ENCODE measurements around the gene PIGZ. TPM values are rescaled to one million over a fixed set of nuclear protein-coding genes. Genes with fewer than 3 reads are reported as not detected.

The PIGZ gene
- total RNA-seq, 1 experiment from 2014 or later = 0.69 TPM

- intact Hi-C loops (cut with micrococcal nuclease; ENCODE audit: unreplicated experiment) = no loop called here
- Histone ChIP-seq H3K36me3 (ENCODE audit: insufficient read depth, low read length, poor library complexity, severe bottlenecking) (no peaks in the 10 kb centered on the region), H3K27me3 (replicated peaks; ENCODE audit: insufficient read depth, low read depth, low read length, poor library complexity) (no peaks in the 10 kb centered on the region), H3K4me3 (ENCODE audit: low read depth, low read length, poor library complexity, severe bottlenecking) (no peak overlapping the region), H3K4me1 (ENCODE audit: insufficient read depth, low read length, poor library complexity, severe bottlenecking) (no peaks in the 10 kb centered on the region), H3K9me3 (ENCODE audit: low read depth, low read length, poor library complexity, severe bottlenecking) (no peaks in the 10 kb centered on the region), H3K27ac (ENCODE audit: low read depth, low read length, poor library complexity, severe bottlenecking) (no peak overlapping the region)
- no peak for TF ChIP-seq EZH2 (IDR thresholded peaks at IDR 0.05; ENCODE audit: borderline replicate concordance, low read depth, low read length, poor library complexity, severe bottlenecking)
- no peak for TF ChIP-seq CTCF (conservative IDR thresholded peaks at IDR 0.05; ENCODE audit: low read depth, low read length)
- CTCF ChIA-PET = no interaction called here
- POLR2A ChIA-PET (ENCODE audit: low non-redundant PET) = no interaction called here
- DNase-seq (ENCODE audit: low spot score) = no peak
- no TSS peak for BruUV-seq (replicated peaks)
Observed at GRCh38 chr3:196994056-196994455, 25.4 kb upstream of the PIGZ start.

GRCh38 chr3:196992461-196993065 lies 23.9 kb upstream of the PIGZ start:
- Histone ChIP-seq H3K27ac (ENCODE audit: low read depth, low read length, poor library complexity, severe bottlenecking) (no peak overlapping the region), H3K4me3 (ENCODE audit: low read depth, low read length, poor library complexity, severe bottlenecking) (no peak overlapping the region), H3K36me3 (ENCODE audit: insufficient read depth, low read length, poor library complexity, severe bottlenecking) (no peaks in the 10 kb centered on the region), H3K4me1 (ENCODE audit: insufficient read depth, low read length, poor library complexity, severe bottlenecking) (no peaks in the 10 kb centered on the region), H3K9me3 (ENCODE audit: low read depth, low read length, poor library complexity, severe bottlenecking) (no peaks in the 10 kb centered on the region), H3K27me3 (replicated peaks; ENCODE audit: insufficient read depth, low read depth, low read length, poor library complexity) (no peaks in the 10 kb centered on the region)
- CTCF ChIA-PET = no interaction called here
- POLR2A ChIA-PET (ENCODE audit: low non-redundant PET) = no interaction called here
- DNase-seq (ENCODE audit: low spot score) = no peak
- no TSS peak for BruUV-seq (replicated peaks)
- intact Hi-C loops (cut with micrococcal nuclease; ENCODE audit: unreplicated experiment) = no loop called here
- TF ChIP-seq CTCF (conservative IDR thresholded peaks at IDR 0.05; ENCODE audit: low read depth, low read length) = no peak
- no peak for TF ChIP-seq EZH2 (IDR thresholded peaks at IDR 0.05; ENCODE audit: borderline replicate concordance, low read depth, low read length, poor library complexity, severe bottlenecking)

- no peak for DNase-seq (ENCODE audit: low spot score)
- CTCF ChIA-PET = no interaction called here
- Histone ChIP-seq H3K36me3 (ENCODE audit: insufficient read depth, low read length, poor library complexity, severe bottlenecking) (no peaks in the 10 kb centered on the region), H3K4me3 (ENCODE audit: low read depth, low read length, poor library complexity, severe bottlenecking) (no peak overlapping the region), H3K27me3 (replicated peaks; ENCODE audit: insufficient read depth, low read depth, low read length, poor library complexity) (no peaks in the 10 kb centered on the region), H3K9me3 (ENCODE audit: low read depth, low read length, poor library complexity, severe bottlenecking) (no peaks in the 10 kb centered on the region), H3K27ac (ENCODE audit: low read depth, low read length, poor library complexity, severe bottlenecking) (no peak overlapping the region), H3K4me1 (ENCODE audit: insufficient read depth, low read length, poor library complexity, severe bottlenecking) (no peaks in the 10 kb centered on the region)
- POLR2A ChIA-PET (ENCODE audit: low non-redundant PET) = no interaction called here
- TF ChIP-seq CTCF (conservative IDR thresholded peaks at IDR 0.05; ENCODE audit: low read depth, low read length) = no peak
- TF ChIP-seq EZH2 (IDR thresholded peaks at IDR 0.05; ENCODE audit: borderline replicate concordance, low read depth, low read length, poor library complexity, severe bottlenecking) = no peak
- no TSS peak for BruUV-seq (replicated peaks)
- intact Hi-C loops (cut with micrococcal nuclease; ENCODE audit: unreplicated experiment) = no loop called here
Observed at GRCh38 chr3:196991581-196992460, 23.2 kb upstream of the PIGZ start.
